ENCODE data around the gene SCAMP5. TPM values are rescaled to one million over a fixed set of nuclear protein-coding genes. Genes with fewer than 3 reads are reported as not detected.

SCAMP5 gene
- total RNA-seq, 4 donors from 2014 or later = 5.0 to 78.1 (median 53.4) TPM

DNA sequence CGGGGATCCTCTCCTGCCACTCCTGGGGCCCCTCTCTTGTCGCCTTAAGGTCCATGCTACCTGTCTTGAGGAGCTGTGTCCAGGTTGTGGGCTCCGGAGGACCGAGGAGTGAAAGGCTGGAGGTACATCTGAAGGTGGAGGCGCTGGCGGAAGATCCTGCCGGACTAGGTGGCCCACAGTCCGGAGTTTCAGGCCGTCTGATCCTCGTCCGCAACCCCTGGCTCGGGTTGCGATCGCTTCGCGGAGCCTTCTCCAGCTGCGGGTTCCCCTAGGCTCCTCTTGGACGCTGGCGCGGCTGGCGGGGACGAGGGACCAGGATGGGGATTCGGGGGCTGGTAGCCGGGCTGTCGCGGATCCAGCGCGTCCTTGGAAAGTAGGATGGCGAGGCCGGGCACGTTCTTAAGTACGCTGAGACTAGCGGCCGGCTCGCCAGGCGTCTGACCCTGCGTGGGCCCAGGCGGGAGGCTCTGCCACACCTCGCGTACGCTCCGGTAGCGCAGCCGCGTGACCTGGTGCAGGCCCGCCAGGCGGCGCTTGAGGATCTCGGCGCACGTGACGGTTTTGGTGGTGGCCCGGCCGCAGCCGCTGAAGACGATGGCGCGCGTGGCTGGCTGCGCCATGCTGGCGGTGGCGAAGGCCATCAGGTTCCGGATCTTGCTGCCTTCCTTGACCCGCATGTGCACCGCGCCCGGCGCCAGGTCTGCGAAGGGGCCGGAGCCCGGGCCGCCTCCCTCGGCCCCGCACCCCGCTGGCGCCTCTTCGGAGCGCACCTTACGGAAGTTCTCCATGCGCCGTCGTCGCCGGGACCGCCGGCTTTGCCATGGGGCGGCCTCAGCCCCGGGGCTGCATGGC is 39.3 kb upstream of the SCAMP5 start:
- H3K4me1 ChIP-seq = peaks cover 0 to 41% (median 26%) of the 10 kb centered on the region in 4 donors
- no peaks in the 10 kb centered on the region for H3K27me3 ChIP-seq

GRCh38 chr15:74956648-74957475 is 38.5 kb upstream of the SCAMP5 start, which contains the start of gene RPP25:
RPP25 (minus strand) TSS chr15:74956772; CDS start chr15:74956583, 189 bp downstream.
- Histone ChIP-seq H3K9me3 (no peaks in the 10 kb centered on the region), H3K4me3 (peak within 1 kb of the TSS; percentile 48 to 81 (median 67)), H3K4me1 (peaks cover 0 to 41% (median 26%) of the 10 kb centered on the region in 4 donors), H3K27ac (peak within 1 kb of the TSS; percentile 56 to 92 (median 84)), H3K27me3 (no peaks in the 10 kb centered on the region), H3K36me3 (no peaks in the 10 kb centered on the region)
- peak; percentile 68 to 93 (median 91) for DNase-seq
- peak; percentile 82 to 85 for TF ChIP-seq POLR2A (IDR thresholded peaks at IDR 0.05)
- no peak for TF ChIP-seq CTCF (IDR thresholded peaks at IDR 0.05)

More for the DNA sequence above, 39.3 kb upstream of the SCAMP5 start:
- Histone ChIP-seq H3K9me3 (no peaks in the 10 kb centered on the region), H3K36me3 (no peaks in the 10 kb centered on the region), H3K27ac (peak overlapping the region; percentile 56 to 92 (median 84)), H3K4me3 (peak overlapping the region; percentile 48 to 81 (median 67))
- TF ChIP-seq CTCF (IDR thresholded peaks at IDR 0.05) (peak; percentile 26 to 76 (median 58)), POLR2A (IDR thresholded peaks at IDR 0.05) (no peak)
- DNase-seq = peak; percentile 71 to 92 (median 91)

DNA sequence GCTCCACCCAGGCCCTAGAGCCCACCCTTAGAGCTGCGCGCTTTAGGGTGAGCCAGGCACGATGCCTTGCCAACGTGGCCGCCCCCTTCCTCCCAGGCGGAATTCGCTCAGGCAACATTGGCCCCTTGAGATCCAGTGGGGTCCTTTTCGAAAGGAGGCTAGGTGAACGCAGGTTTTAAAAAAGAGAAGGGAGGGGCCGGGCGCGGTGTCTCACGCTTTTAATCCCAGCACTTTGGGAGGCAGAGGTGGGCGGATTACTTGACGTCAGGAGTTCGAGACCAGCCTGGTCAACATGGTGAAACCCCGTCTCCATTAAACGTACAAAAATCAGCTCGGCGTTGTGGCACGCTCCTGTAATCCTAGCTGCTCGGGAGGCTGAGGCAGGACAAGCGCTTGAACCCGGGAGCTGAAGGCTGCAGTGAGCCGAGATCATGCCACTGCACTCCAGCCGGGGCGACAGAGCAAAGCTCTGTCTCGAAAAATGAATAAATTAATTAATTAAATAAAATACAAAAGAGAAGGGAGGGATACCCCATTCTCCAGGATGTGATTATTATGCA is 37.8 kb upstream of the SCAMP5 start:
- Histone ChIP-seq H3K27ac (peak overlapping the region; percentile 56 to 92 (median 84)), H3K4me1 (peaks cover 0 to 41% (median 26%) of the 10 kb centered on the region in 4 donors), H3K27me3 (no peaks in the 10 kb centered on the region), H3K9me3 (no peaks in the 10 kb centered on the region), H3K4me3 (peak overlapping the region; percentile 48 to 81 (median 67)), H3K36me3 (no peaks in the 10 kb centered on the region)
- no peak for TF ChIP-seq CTCF (IDR thresholded peaks at IDR 0.05)
- no peak for TF ChIP-seq POLR2A (IDR thresholded peaks at IDR 0.05)
- peak in 1 of 3 donors; percentile 64 for DNase-seq

- Histone ChIP-seq H3K9me3 (no peaks in the 10 kb centered on the region), H3K27me3 (no peaks in the 10 kb centered on the region), H3K4me3 (peak overlapping the region; percentile 4 to 73 (median 54)), H3K36me3 (no peaks in the 10 kb centered on the region), H3K4me1 (peaks cover 0 to 41% (median 26%) of the 10 kb centered on the region in 4 donors), H3K27ac (peak overlapping the region in 3 of 4 donors; percentile 56 to 90 (median 88))
- TF ChIP-seq POLR2A (IDR thresholded peaks at IDR 0.05) (peak; percentile 78 to 89), CTCF (IDR thresholded peaks at IDR 0.05) (peak in 4 of 6 experiments; percentile 24 to 80 (median 76))
- DNase-seq = peak; percentile 29 to 87 (median 86)
These were observed 36.9 kb upstream of the SCAMP5 start for GRCh38 chr15:74958320-74958907.

Measured in Peyer's patch (tissue), 4 donors.